Activated CD8-positive, alpha-beta memory T cell treated with anti-CD3 and anti-CD28 coated beads for 4 hours (primary cell): ENCODE results near the gene DDN.

Source experiments
- DNase-seq, 2 donors: peaks; one replicate each; pipeline ENCODE4 v3.0.0-alpha.2; 2020; ENCODE audit warnings: low read depth in 2 of 2

Gene DDN

DNA sequence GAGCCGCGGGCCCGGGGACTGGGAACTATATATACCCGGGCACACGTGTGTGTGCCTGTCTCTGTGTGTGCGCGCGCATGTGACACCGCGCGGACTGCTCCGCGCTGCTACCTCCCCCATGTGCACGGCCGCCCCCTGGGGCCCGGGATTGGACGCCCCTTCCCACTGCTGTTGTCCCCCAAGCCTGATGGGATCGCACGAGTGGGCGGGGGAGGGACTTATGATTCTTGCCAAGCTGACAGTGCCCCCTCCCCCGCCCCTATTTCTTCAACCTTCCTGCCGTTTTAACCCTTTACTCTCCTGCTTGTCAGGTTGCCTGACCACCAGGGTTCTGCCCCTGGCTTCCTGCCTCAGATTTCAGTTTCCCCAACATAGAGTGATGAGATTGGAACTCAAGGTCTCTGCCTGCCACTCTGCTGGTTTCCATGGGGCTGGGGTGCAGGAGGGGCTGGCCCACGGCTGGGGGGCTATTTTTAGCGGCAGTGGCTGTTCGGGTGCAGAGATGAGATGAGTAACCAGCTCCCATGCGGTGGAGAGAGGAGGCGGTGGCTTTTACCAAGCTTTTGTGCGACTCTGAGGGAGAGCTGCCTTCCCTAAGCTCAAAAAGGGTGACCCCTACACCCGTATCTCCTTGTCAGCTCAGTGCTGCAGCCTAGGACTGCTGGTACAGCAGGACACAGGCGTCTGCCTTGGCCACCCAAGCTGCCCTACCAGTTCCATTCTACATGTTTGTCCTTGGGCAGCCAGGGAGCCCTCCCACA lies at the start of gene DDN:
Gene DDN (minus strand): TSS at position 5 of the 761 bp plus-strand sequence. CDS start 88 bp downstream, outside the sequence.
- DNase-seq: no peak

DNA sequence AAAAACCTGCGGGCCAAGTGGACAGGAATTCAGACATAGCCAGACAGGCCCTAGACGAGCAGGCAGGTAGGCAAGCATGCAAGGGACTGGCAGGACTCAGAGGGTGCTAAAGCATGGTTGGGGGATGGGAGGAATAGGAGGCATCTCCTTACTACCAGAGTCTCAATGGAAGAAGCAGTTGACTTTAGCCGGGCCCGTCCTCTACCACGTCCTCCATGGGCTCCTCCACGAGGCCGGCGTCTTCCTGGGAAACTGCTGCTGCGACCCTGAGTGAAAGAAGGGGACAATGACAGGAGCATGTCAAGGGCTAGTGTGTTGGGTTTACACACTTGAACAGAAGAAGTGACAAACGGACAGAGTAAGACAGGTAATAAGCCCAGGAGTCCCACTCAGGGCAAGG lies 49.8 kb upstream of the DDN start:
- no peak for DNase-seq

DNA sequence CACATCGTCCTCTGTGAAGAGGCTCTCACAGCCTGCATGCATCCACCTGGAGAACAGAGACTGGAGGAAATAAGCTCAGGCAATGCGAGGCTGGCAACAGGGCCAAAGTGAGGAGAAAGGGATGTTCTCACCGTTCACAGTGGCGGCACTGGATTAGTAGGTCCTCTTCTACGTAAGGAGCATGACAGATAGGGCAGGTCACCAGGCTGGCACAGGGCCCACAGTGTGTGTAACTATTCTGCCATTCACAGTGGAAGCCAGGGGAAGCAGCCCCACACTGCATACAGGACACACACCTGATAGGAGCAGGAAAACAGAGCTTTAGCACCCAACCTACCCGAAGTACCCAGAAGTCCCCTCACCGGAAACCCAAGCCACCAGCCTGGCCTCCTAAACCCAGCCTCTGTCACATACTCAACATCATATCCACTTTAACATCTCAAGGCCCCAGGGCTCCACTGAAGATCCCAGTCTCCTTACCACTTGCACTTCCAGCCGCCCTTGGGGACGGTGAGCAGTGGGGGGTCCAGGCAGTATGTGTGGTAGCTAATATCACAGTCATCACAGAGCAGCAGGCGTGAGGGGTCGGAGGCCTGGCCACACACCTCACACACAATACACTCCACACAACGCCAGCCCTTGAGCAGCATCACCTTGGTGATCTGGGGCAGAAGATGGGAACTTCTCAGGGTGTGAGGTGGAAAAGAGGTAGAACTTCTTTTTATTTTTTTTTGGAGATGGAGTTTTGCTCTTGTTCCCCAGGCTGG lies 47.1 kb upstream of the DDN start:
- no peak for DNase-seq

DNA sequence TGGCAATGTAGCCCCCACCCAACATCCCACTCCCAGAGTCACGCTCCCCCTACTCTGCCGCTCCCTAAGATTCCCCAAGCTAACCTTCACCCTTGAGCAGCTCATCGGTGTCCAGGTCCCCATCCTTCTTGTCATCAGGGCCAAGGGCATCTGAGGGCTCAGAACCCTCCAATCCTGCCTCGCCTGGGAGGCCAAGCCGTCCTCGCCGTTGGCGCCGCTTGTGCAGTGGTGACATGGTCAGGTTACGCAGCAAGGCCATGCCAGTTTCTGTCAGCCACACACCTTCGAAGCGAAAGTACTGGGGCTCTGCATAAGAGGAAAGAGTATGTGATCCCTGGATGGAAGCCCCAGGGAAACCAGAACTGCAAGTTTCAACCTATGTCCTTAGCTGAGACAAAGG lies 45.5 kb upstream of the DDN start:
- DNase-seq: no peak

DNA sequence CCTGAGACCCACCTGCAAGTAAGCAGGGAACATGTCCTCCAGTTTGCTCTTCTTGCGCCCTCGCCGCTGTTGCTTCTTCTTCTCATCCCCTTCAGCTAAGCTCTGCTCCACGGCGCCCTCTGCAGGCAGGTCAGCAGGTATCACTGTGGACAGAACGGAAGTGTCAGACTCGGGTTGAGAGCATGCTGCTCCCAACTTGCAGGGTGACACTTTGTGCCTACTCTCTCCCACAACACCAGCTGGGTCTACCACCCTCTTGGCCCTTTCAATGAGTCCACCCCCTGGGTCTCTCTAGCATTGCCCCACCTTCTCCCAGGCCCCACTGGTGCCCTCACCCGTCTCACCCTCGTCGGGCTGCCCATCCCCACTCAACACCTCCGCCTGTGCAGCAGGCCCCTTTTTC lies 44.7 kb upstream of the DDN start:
- peak; percentile 50 to 54 for DNase-seq

DNA sequence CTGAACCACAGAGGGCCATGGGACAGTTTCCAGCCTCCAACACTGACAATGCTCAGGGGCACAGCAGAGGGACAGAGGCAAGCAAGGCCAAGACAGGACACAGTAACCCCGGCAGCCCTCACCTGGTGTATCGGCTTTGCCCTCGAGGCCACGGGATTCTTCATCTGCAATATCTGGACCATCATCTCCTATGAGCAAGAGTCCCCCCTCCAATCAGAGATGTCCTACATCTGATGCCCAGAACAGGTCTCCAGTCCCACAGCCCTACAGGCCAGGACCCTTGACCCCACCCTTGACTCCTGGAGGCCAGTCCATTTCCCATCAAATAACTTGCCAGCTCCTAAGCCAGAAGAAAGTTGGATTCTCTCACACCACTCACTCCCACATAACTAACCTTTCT lies 44.1 kb upstream of the DDN start:
- DNase-seq: no peak

DNA sequence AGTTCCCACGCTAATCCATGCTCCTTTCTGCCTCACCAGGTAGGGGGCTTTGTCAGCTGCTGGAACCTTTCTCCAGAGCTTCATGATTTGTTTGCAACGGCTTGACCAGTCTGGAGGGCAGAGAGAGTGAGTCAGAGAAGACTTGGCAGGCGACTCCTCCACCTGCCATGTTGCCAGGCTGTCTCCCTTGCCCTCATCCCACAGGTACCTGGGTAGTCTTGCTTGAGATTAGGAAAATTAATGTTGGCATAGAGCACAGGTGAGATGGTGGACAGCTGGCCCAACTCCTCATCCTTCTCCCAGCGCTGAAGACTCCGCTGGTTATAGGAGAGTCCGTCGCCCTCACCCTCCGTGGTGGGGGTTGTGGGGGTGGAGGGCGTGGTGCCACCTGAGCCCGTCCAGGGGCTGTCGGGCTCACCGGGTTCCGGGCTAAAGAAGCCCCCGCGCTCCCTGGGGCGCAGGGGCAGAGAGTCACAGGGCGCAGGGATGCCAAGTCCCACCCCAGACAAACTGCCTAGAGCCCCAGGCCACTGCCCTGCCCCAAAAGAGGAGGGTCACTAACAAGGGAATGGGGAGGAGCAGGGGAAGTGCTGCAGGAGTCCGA lies 42.8 kb upstream of the DDN start:
- no peak for DNase-seq

DNA sequence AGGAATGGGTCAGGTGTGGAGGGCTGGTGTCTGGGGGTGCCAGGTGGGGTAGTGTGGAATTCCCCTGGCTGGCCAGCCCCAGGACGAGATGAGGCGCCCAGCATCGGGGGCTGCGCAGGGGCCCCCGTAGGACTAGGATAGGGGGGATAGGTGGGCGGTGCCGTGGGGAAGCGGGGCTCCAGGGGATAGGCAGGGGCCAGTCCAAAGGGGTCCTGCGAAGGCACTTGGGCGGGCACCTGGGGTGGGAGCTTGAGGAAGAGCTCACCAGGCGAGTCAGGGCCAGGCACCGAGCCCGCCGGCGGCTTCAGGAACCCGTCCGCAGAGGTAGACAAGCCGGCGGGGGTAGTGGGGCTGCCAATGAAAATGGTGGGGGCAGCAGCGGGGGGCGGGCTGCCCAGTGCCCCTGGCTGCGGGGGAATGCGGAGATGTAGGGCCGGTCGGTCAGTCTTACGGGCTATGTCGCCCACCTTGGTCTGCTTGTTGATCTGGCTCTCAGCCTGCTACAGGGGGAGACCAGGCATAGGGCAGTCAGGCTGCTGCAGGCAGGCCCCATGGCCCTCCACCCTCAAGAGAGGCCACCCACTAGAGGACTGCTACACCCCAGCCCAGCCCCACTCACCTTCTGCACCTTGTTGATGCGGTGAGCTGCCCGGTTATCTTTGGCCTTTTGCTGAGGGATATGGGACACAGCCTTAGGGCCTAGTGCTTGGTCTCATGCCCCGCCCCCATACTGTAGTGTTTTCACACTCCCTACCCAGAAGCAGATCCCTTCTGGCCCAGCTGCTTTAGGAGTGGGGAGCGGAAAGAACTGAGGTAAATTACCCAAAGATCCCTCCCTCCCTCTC lies 42.1 kb upstream of the DDN start:
- DNase-seq: no peak

DNA sequence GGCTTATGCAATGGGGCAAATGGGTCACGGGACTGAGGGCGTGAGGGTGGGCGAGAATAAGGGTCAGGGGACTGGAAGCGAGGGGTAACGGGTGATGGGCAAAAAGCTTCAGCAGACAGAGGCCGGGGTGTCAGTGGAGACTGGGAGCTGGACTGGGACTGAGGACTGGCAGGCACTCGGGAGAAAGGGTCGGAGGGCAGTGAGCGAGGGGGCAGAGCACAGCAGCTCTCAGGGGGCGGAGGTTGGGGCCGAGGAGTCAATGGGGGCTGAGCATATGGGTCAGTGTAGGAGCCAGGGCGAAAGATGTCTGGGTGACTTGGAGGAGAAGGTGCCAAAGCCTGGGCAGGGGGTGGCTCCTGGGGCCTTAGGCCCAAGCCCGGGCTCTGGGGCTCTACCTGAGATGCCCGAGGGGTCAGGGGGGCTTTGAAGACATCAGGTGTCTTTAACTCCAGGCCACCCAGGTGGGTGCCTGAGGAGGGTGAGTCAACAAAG lies 41.2 kb upstream of the DDN start:
- DNase-seq: no peak

DNA sequence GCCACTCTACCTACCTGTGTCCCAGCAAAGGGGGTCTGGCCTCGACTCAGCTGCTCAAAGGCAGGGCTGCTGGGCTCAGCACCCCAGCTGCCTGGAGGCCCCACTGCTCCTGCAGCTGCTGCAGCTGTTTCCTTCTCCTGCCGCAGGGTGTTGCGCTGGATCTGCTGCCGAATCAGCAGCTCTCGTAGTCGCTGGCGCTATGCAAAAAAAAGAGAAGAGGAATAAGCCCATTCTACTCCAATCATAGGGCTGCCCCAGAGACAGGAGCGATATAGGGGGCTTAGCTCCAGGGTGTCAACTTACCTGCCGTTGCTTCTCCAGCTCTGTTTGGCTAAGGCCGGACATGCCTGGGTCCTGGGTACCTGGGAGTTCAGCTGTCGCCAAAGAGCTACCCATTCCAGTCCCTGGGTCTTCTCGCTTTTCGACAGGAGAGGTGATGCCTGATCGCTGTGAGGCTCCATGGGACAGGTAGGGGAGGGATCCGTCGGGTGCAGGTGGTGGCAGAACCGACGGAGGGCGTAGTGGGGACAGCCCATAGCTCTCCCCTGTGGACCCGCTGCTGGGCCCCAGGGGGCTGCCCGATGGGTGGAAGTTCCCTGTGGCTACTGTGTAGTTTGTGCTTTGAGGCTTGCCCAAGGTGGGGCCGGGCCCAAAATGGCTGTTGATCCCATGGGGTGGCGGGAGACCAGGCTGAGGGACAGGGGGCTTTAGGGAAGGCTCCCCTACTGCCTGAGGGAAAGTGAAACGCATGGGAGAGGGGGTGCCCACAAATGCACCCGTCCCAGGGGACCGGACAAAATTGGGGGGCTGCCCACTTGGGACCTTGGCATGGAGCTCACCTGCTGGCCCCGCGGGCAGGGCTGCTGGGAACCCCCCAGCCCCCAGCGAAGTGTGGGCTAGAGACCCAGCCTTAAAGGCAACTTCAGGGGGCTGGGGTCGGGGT lies 40.5 kb upstream of the DDN start:
- no peak for DNase-seq

DNA sequence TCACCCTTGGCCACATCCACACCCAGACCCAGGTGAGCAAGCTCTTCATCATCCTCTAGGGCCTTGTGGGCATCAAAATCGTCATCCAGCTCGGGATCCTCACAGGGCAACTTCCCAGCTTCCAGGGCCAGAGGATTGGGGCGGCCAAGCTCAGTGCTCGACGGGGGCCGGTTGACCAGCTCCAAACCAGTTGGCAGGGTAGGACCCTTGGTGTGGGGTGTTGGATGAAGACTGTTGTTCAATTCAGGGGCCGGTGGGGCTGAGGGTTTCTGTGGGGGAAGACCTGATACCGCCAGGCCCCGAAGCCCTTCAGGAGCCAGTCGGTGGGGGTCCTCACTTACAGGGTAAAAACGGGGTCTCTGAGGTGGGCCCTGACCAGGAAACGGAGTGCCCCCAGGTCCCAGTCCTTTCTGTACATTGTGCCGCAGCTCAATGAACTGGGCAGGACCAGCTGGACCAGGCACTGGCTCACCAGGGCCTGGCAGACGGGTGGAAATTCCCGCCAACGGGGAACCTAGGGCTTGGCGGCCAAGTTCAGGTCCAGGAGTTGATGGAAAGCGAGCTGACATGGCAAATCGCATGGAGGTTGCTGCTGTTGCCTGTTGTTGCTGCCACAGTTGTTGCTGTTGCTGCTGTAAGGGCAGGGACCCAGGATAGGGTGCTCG lies 39.2 kb upstream of the DDN start:
- DNase-seq: no peak

DNA sequence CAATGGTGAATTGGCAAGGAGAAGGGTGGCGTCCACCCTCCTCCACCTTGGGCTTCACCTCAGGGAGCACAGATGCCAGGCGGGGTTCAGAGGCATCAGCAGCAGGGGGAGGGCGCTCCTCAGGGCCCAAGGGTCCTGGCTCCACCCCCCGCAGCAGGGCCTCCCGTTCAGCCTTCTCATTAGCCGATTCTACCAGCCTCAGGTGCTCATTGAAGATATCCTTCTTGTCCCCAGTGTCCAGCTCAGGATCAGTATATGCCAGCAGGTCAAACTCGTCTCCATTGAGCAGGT lies 38.7 kb upstream of the DDN start:
- no peak for DNase-seq

DNA sequence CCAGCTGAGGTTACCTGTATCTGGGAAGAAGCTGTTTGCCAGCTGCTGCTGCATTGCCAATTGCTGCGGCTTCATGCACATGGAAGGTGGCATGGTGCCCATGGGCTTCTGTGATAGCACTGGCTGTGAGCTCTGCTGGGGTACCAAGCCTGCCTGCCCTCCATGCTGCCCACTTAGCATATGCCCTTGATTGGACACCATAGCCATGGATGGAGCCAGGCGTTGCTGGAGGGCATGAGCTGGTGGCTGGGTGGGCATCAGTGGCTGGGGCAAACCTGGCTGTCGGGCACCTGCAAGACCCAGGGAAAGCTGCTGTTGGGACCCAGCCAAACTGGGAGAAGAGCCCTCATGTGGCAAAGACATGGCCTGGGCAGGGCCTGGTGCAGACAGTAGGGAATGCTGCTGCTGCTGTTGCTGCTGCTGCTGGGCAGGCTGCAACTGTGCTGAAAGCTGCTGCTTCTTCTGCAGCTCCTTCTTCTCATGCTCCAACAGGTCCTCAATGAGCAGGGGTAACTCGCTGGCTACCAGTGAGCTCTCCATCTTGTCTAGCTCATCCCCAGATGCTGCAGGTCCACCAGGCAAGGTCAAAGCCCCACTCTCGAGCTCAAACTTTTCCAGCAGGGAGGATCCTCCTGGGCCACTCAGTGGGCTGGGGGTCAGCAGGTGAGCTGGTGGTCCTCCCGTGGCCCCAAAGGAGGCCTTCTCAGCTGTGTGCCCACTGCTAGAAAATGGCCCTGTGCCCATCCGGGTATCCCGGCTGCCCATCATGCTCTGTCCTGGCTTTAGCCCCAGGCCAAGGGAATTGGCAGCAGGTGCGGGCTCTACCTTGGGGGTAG lies 38.2 kb upstream of the DDN start:
- DNase-seq: no peak

DNA sequence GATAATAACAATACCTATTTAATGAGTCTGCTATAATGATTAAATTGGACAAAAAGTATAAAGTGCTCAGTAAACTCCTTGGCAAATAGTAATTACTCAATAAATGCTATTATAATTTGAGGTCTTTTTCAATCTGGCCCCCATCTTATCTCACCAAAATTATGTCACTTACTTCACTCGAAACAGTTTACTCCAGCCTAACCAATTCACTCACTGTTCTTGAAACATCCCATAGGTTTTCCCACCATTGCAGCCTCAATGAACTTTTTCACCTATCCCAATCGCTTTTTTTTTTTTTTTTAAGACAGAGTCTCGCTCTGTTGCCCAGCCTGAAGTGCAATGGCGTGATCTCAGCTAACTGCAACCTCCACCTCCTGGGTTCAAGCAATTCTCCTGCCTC lies 36.9 kb upstream of the DDN start:
- DNase-seq: no peak

DNA sequence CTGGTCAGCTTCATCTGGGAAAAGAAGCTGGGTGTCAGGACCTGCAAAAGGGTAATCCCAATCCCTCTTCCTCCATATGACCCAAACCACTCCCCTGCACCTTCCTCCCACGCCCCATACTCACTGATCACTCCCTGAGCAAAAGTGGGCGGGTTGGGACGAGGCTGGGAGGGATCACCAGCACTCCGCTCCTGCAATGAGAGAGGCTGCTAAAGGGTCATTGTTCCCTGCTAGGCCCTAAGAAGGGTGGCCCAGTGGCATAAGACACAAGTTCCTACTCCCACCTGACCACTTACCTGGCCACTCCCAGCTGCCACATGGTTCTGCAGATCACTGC lies 35.1 kb upstream of the DDN start:
- no peak for DNase-seq

DNA sequence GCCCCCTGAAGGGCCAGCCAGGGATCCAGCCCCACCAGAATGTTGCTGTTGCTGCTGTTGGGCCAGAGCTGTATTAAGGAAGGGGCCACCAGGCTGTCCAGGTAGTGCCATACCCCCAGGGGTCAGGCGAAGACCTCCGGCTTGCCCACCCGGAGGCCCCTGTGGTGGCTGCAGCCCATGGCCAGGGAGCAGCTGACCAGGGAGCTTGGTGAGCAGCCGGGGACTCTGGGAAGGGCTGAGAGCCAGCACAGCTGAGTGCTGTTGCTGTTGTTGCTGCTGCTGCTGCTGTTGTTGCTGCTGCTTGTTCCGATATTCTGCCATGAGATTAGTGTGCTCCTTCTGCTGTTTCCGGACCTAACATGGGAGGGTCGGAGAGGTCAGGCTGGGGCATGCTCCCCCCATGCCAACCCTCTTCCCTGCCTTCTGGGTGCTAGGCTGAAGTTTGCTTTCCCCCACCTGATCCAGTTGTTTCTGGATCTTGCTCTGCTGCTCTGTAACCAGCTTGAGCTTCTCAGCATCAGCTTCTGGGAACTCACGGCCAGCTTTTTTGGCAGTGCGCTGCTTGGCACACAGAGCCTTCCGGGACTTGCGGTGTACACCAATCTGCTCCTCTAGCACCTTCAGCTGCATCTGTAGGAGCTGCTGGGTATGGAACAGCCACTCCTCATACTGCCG lies 34.6 kb upstream of the DDN start:
- no peak for DNase-seq

DNA sequence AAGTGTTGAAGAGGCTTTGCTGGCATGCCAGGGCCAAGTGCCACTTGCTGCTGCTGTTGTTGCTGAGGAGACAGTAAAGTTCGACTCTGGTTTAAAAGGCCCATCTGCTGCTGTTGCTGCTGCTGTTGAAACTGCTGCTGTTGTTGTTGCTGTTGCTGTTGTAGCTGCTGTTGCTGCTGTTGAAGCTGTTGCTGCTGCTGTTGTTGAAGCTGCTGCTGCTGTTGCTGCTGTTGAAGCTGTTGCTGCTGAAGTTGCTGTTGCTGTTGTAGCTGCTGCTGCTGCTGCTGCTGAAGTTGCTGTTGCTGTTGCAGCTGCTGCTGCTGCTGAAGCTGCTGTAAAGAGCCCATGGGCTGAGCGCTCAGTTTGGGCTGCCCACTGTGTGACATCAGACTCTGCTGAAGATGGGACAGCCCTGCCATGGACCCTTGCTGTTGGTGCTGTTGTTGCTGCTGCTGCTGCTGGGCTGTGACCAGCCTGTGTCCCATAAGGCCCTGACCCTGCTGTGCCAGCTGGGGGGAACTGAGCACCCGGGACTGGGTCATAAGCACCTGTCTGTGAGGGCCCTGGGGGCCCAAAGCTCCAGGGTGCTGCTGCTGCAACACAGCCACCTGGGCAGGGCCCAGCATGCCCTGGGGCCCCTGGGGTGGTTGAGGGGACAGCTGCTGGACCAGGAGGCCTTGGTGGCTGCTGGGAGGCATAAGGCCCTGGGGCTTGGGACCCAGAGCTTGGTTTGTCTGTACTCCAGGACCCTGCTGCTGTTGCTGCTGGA lies 33.7 kb upstream of the DDN start:
- no peak for DNase-seq

DNA sequence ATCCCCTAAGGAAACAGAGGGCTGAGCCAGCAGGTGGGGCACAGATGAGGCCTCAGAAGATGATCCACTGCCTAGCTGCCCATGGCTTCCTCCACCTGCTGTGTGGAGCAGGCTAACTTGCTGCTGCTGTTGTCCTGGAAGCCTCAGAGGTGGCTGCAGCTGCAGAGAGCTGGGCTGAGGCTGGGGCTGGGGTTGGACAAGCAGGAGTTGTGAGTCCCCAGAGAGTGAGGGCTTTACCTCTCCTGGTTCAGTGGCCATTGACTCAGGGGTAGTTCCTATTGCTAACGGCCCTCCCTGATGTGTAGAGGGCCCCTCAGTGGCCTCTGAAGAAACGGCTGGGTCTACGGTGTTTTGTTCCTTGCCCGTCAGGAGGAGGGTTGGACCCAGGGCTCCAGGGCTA lies 33.1 kb upstream of the DDN start:
- DNase-seq: no peak
